GM23338 (cell line): ENCODE measurements around the gene GALNT9. TPM values are rescaled to one million over a fixed set of nuclear protein-coding genes. Genes with fewer than 3 reads are reported as not detected.

Source experiments
- ATAC-seq: fragments of 200-7000 bp; cut with Tn5 transposase; 3 replicates; pipeline ENCODE4 v1.9.1; 2020
- DNase-seq: peaks from one replicate; pipeline ENCODE4 v3.0.0-alpha.2; 2015; ENCODE audit warnings: low spot score
- H2AFZ ChIP-seq: fragments of 200-600 bp; sonication (generic); 2 replicates; pipeline ENCODE4 v1.8.0; 2016; ENCODE audit warnings: antibody characterized with exemption, mild to moderate bottlenecking, moderate library complexity
- H3F3A ChIP-seq: fragments of 200-600 bp; sonication (generic); replicated peaks from 2 replicates; pipeline ENCODE4 v1.8.0; 2017; ENCODE audit warnings: antibody characterized with exemption, mixed run types, low read depth
- H3K27ac ChIP-seq: fragments of 200-600 bp; sonication (generic); 2 replicates; pipeline ENCODE4 v1.6.1; 2016; ENCODE audit warnings: low read depth
- H3K27me3 ChIP-seq: fragments of 200-600 bp; sonication (generic); 2 replicates; pipeline ENCODE4 v1.8.0; 2016; ENCODE audit warnings: mild to moderate bottlenecking, mixed run types, moderate library complexity; ENCODE audit not compliant: insufficient read depth
- H3K36me3 ChIP-seq: fragments of 200-600 bp; sonication (generic); 2 replicates; pipeline ENCODE4 v1.8.0; 2016; ENCODE audit warnings: mild to moderate bottlenecking; ENCODE audit not compliant: insufficient read depth
- H3K4me1 ChIP-seq: fragments of 200-600 bp; sonication (generic); 2 replicates; pipeline ENCODE4 v1.8.0; 2016; ENCODE audit warnings: mild to moderate bottlenecking, moderate library complexity; ENCODE audit not compliant: insufficient read depth
- H3K4me2 ChIP-seq: fragments of 200-600 bp; sonication (generic); 2 replicates; pipeline ENCODE4 v1.7.1; 2017; ENCODE audit warnings: mixed run types
- H3K4me3 ChIP-seq: fragments of 200-600 bp; sonication (generic); 2 replicates; pipeline ENCODE4 v1.6.1; 2016; ENCODE audit warnings: mixed run types
- H3K79me2 ChIP-seq: fragments of 200-600 bp; sonication (generic); replicated peaks from 2 replicates; pipeline ENCODE4 v1.8.0; 2017; ENCODE audit warnings: mild to moderate bottlenecking; ENCODE audit not compliant: insufficient read depth
- H3K9me2 ChIP-seq: fragments of 200-600 bp; sonication (generic); 2 replicates; pipeline ENCODE4 v1.8.0; 2017; ENCODE audit not compliant: insufficient read depth
- H4K20me1 ChIP-seq: fragments of 200-600 bp; sonication (generic); replicated peaks from 2 replicates; pipeline ENCODE4 v1.8.0; 2017; ENCODE audit warnings: mild to moderate bottlenecking; ENCODE audit not compliant: insufficient read depth
- H3K27ac Mint-ChIP-seq: 2 replicates; pipeline ENCODE4 v1.8.0; 2020; ENCODE audit warnings: inconsistent platforms, mild to moderate bottlenecking, moderate library complexity, mixed read lengths
- H3K27me3 Mint-ChIP-seq: 3 replicates; pipeline ENCODE4 v1.8.0; 2022; ENCODE audit warnings: low read depth, mild to moderate bottlenecking, moderate library complexity, mixed read lengths, inconsistent platforms; ENCODE audit not compliant: insufficient read depth, poor library complexity
- H3K36me3 Mint-ChIP-seq: 3 replicates; pipeline ENCODE4 v1.8.0; 2021; ENCODE audit warnings: low read depth, mild to moderate bottlenecking, inconsistent platforms, moderate library complexity, mixed read lengths
- H3K4me1 Mint-ChIP-seq: 3 replicates; pipeline ENCODE4 v1.8.0; 2020; ENCODE audit warnings: mild to moderate bottlenecking, inconsistent platforms, mixed read lengths
- H3K4me3 Mint-ChIP-seq: 3 replicates; pipeline ENCODE4 v1.8.0; 2021; ENCODE audit warnings: moderate library complexity, mild to moderate bottlenecking, inconsistent platforms, mixed read lengths
- H3K9me3 Mint-ChIP-seq: 3 replicates; pipeline ENCODE4 v1.8.0; 2020; ENCODE audit warnings: moderate library complexity, mild to moderate bottlenecking, inconsistent platforms, mixed read lengths
- CREB1 ChIP-seq: fragments of 250-450 bp; sonication (Bioruptor Pico); IDR thresholded peaks from 2 replicates; pipeline ENCODE4 v1.5.0; 2020; ENCODE audit warnings: low read depth, mild to moderate bottlenecking, moderate library complexity
- ETS1 ChIP-seq: IDR thresholded peaks from 2 replicates; pipeline ENCODE4 v1.6.1; 2016; ENCODE audit warnings: antibody characterized with exemption
- EZH2phosphoT487 ChIP-seq: fragments of 200-600 bp; sonication (generic); IDR thresholded peaks from one replicate; pipeline ENCODE4 v1.8.1; 2018; ENCODE audit warnings: antibody characterized with exemption; ENCODE audit not compliant: unreplicated experiment
- JUNB ChIP-seq: IDR thresholded peaks from one replicate; pipeline ENCODE4 v1.6.1; 2016; ENCODE audit warnings: antibody characterized with exemption; ENCODE audit not compliant: unreplicated experiment
- POLR2AphosphoS5 ChIP-seq: IDR thresholded peaks from 2 replicates; pipeline ENCODE4 v1.6.1; 2016; ENCODE audit warnings: antibody characterized with exemption, low read depth
- STAT1 ChIP-seq: IDR thresholded peaks from one replicate; pipeline ENCODE4 v1.6.1; 2016; ENCODE audit warnings: antibody characterized with exemption; ENCODE audit not compliant: unreplicated experiment
- ZNF114 ChIP-seq: fragments of 250-450 bp; sonication (Bioruptor Pico); IDR thresholded peaks from 2 replicates; pipeline ENCODE4 v1.5.0; 2020; ENCODE audit warnings: mild to moderate bottlenecking, moderate library complexity
- ZNF331 ChIP-seq: fragments of 250-450 bp; sonication (Bioruptor Pico); IDR thresholded peaks from 2 replicates; pipeline ENCODE4 v1.5.0; 2020; ENCODE audit warnings: low read depth, mild to moderate bottlenecking, moderate library complexity
- polyA plus RNA-seq: library from polyadenylated mRNA; unstranded; fragments of >200 nt; fragmentation: Nextera tagmentation; extraction: Ambion mirVana; gene quantifications from 2 replicates; pipeline ENCODE4 v1.2.1, GENCODE V29; 2016
- total RNA-seq: library from RNA; depleted of rRNA; stranded (reverse); fragments of >200 nt; shearing (Covaris generic); gene quantifications from 2 replicates; pipeline ENCODE4 v1.2.3, GENCODE V29; 2014
- TF ChIP-seq, protein P1 (sequence below), 2 experiments: fragments of 200-600 bp in 1 of 2; sonication (generic) in 1 of 2; conservative IDR thresholded peaks; 2 replicates each; pipeline versions ENCODE4 v1.5.1 to v1.6.1; 2016 to 2017; ENCODE audit warnings: antibody characterized with exemption in 2 of 2, low read depth in 2 of 2, mild to moderate bottlenecking in 2 of 2, moderate library complexity in 1 of 2
- TF ChIP-seq, protein P2 (sequence below): IDR thresholded peaks from one replicate; pipeline ENCODE4 v1.6.1; 2018; ENCODE audit warnings: antibody characterized with exemption; ENCODE audit not compliant: unreplicated experiment

Gene GALNT9
- total and polyA plus RNA-seq, 2 experiments from 2014 or later = 0.81 to 2.5 TPM

GRCh38 chr12:132251741-132252490, 77.5 kb downstream of the GALNT9 start:
- Histone ChIP-seq H3K4me2 (no peak overlapping the region), H3F3A (no peaks in the 10 kb centered on the region), H3K27ac (no peak overlapping the region), H3K27me3 (no peaks in the 10 kb centered on the region), H3K4me1 (peaks cover 12% of the 10 kb centered on the region; the same call in 1 of the 2 replicates), H3K4me3 (no peak overlapping the region), H3K36me3 (no peaks in the 10 kb centered on the region), H2AFZ (no peak overlapping the region), H3K79me2 (no peaks in the 10 kb centered on the region), H4K20me1 (no peaks in the 10 kb centered on the region), H3K9me2 (no peaks in the 10 kb centered on the region)
- H3K27ac Mint-ChIP-seq = no peak overlapping the region
- no peak overlapping the region for H3K4me3 Mint-ChIP-seq
- H3K4me1 Mint-ChIP-seq = peaks cover 23% of the 10 kb centered on the region
- ATAC-seq = no peak
- H3K9me3 Mint-ChIP-seq = no peaks in the 10 kb centered on the region; the same call in 2 of the 3 replicates
- no peaks in the 10 kb centered on the region for H3K36me3 Mint-ChIP-seq
- TF ChIP-seq CREB1 = no peak
- TF ChIP-seq STAT1 = no peak
- TF ChIP-seq ETS1 = no peak
- no peak for TF ChIP-seq POLR2AphosphoS5
- TF ChIP-seq, protein P1, sequence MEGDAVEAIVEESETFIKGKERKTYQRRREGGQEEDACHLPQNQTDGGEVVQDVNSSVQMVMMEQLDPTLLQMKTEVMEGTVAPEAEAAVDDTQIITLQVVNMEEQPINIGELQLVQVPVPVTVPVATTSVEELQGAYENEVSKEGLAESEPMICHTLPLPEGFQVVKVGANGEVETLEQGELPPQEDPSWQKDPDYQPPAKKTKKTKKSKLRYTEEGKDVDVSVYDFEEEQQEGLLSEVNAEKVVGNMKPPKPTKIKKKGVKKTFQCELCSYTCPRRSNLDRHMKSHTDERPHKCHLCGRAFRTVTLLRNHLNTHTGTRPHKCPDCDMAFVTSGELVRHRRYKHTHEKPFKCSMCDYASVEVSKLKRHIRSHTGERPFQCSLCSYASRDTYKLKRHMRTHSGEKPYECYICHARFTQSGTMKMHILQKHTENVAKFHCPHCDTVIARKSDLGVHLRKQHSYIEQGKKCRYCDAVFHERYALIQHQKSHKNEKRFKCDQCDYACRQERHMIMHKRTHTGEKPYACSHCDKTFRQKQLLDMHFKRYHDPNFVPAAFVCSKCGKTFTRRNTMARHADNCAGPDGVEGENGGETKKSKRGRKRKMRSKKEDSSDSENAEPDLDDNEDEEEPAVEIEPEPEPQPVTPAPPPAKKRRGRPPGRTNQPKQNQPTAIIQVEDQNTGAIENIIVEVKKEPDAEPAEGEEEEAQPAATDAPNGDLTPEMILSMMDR (conservative IDR thresholded peaks at IDR 0.05; ENCODE audit: low read depth in 2 of 2) = no peak
- no peak for TF ChIP-seq ZNF331
- TF ChIP-seq ZNF114 (CRISPR knock-in tag) = no peak
- no peak for TF ChIP-seq EZH2phosphoT487
- no peak for TF ChIP-seq JUNB
- TF ChIP-seq, protein P2, sequence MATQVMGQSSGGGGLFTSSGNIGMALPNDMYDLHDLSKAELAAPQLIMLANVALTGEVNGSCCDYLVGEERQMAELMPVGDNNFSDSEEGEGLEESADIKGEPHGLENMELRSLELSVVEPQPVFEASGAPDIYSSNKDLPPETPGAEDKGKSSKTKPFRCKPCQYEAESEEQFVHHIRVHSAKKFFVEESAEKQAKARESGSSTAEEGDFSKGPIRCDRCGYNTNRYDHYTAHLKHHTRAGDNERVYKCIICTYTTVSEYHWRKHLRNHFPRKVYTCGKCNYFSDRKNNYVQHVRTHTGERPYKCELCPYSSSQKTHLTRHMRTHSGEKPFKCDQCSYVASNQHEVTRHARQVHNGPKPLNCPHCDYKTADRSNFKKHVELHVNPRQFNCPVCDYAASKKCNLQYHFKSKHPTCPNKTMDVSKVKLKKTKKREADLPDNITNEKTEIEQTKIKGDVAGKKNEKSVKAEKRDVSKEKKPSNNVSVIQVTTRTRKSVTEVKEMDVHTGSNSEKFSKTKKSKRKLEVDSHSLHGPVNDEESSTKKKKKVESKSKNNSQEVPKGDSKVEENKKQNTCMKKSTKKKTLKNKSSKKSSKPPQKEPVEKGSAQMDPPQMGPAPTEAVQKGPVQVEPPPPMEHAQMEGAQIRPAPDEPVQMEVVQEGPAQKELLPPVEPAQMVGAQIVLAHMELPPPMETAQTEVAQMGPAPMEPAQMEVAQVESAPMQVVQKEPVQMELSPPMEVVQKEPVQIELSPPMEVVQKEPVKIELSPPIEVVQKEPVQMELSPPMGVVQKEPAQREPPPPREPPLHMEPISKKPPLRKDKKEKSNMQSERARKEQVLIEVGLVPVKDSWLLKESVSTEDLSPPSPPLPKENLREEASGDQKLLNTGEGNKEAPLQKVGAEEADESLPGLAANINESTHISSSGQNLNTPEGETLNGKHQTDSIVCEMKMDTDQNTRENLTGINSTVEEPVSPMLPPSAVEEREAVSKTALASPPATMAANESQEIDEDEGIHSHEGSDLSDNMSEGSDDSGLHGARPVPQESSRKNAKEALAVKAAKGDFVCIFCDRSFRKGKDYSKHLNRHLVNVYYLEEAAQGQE = no peak
- no peak for DNase-seq
- H3K27me3 Mint-ChIP-seq = peaks cover 19% of the 10 kb centered on the region
